Measurements from ENCODE around the gene HEATR1.

Gene HEATR1

GRCh38 chr1:236603991-236604904 is at the start of gene HEATR1:
TSS of gene HEATR1 (minus strand) at chr1:236604516. CDS start at chr1:236604095, 421 bp downstream.
- in situ Hi-C loops (cut with MboI; ENCODE audit: low sequenced_read_pairs) = loop anchor here (25.0 kb wide), 1 partner anchor 783 kb away; no protein-coding TSS in a partner anchor

- in situ Hi-C loops (cut with MboI; ENCODE audit: low sequenced_read_pairs) = no loop called here
Observed at GRCh38 chr1:236645016-236645680, 40.8 kb upstream of the HEATR1 start.

- in situ Hi-C loops (cut with MboI; ENCODE audit: low sequenced_read_pairs) = no loop called here
Observed at GRCh38 chr1:236642763-236643162, 38.4 kb upstream of the HEATR1 start.

- in situ Hi-C loops (cut with MboI; ENCODE audit: low sequenced_read_pairs) = no loop called here
Observed at GRCh38 chr1:236639686-236640085, 35.4 kb upstream of the HEATR1 start.

- in situ Hi-C loops (cut with MboI; ENCODE audit: low sequenced_read_pairs) = no loop called here
Observed at GRCh38 chr1:236638945-236639344, 34.6 kb upstream of the HEATR1 start.

GRCh38 chr1:236636017-236636416 is 31.7 kb upstream of the HEATR1 start:
- in situ Hi-C loops (cut with MboI; ENCODE audit: low sequenced_read_pairs) = no loop called here

- in situ Hi-C loops (cut with MboI; ENCODE audit: low sequenced_read_pairs) = no loop called here
Observed at GRCh38 chr1:236627727-236628408, 23.6 kb upstream of the HEATR1 start.

- in situ Hi-C loops (cut with MboI; ENCODE audit: low sequenced_read_pairs) = loop anchor here (25.0 kb wide), 1 partner anchor 764 kb away; no protein-coding TSS in a partner anchor
Observed at GRCh38 chr1:236623371-236624166, 19.3 kb upstream of the HEATR1 start.

- in situ Hi-C loops (cut with MboI; ENCODE audit: low sequenced_read_pairs) = loop anchor here (25.0 kb wide), 1 partner anchor 765 kb away; no protein-coding TSS in a partner anchor
Observed at GRCh38 chr1:236622407-236622806, 18.1 kb upstream of the HEATR1 start.

GRCh38 chr1:236619398-236619797 is 15.1 kb upstream of the HEATR1 start:
- in situ Hi-C loops (cut with MboI; ENCODE audit: low sequenced_read_pairs) = loop anchor here (25.0 kb wide), 1 partner anchor 768 kb away; no protein-coding TSS in a partner anchor

- in situ Hi-C loops (cut with MboI; ENCODE audit: low sequenced_read_pairs) = loop anchor here (25.0 kb wide), 1 partner anchor 769 kb away; no protein-coding TSS in a partner anchor
Observed at GRCh38 chr1:236618507-236618906, 14.2 kb upstream of the HEATR1 start.

- in situ Hi-C loops (cut with MboI; ENCODE audit: low sequenced_read_pairs) = loop anchor here (25.0 kb wide), 1 partner anchor 772 kb away; no protein-coding TSS in a partner anchor
Observed at GRCh38 chr1:236615399-236616148, 11.3 kb upstream of the HEATR1 start.

- in situ Hi-C loops (cut with MboI; ENCODE audit: low sequenced_read_pairs) = loop anchor here (25.0 kb wide), 1 partner anchor 775 kb away; no protein-coding TSS in a partner anchor
Observed at GRCh38 chr1:236612349-236612748, 8.0 kb upstream of the HEATR1 start.

- in situ Hi-C loops (cut with MboI; ENCODE audit: low sequenced_read_pairs) = loop anchor here (25.0 kb wide), 1 partner anchor 778 kb away; no protein-coding TSS in a partner anchor
Observed at GRCh38 chr1:236608930-236609726, 4.8 kb upstream of the HEATR1 start.

- in situ Hi-C loops (cut with MboI; ENCODE audit: low sequenced_read_pairs) = loop anchor here (25.0 kb wide), 1 partner anchor 780 kb away; no protein-coding TSS in a partner anchor
Observed at GRCh38 chr1:236607597-236607996, 3.3 kb upstream of the HEATR1 start.

GRCh38 chr1:236604905-236605806 is 840 bp upstream of the HEATR1 start:
- in situ Hi-C loops (cut with MboI; ENCODE audit: low sequenced_read_pairs) = loop anchor here (25.0 kb wide), 1 partner anchor 782 kb away; no protein-coding TSS in a partner anchor

- in situ Hi-C loops (cut with MboI; ENCODE audit: low sequenced_read_pairs) = loop anchor here (25.0 kb wide), 1 partner anchor 785 kb away; no protein-coding TSS in a partner anchor
Observed at GRCh38 chr1:236602171-236602570, 2.1 kb downstream of the HEATR1 start.

Data from HL-60/S4 treated with phorbol 12-myristate 13-acetate at 8.2 ng/mL for 4 days and 3 days (cell line).